Measurements from ENCODE around the gene RPL13. TPM values are rescaled to one million over a fixed set of nuclear protein-coding genes. Genes with fewer than 3 reads are reported as not detected.

Gene RPL13
- total and polyA plus RNA-seq, 2 donors (not counting 1 experiment from before 2014, with no cell fraction given): 1,442 to 3,823 TPM

- no peak for DNase-seq (ENCODE audit: low read depth in 2 of 2)
- Histone ChIP-seq H3K4me1 (ENCODE audit: control insufficient read depth, extremely low read depth, insufficient read depth, low read length) (no peaks in the 10 kb centered on the region), H3K27me3 (ENCODE audit: control insufficient read depth, insufficient read depth, low read length) (no peaks in the 10 kb centered on the region), H3K36me3 (ENCODE audit: control insufficient read depth, insufficient read depth, low read length) (peaks cover 28% of the 10 kb centered on the region), H2AFZ (ENCODE audit: low read length) (no peak overlapping the region), H3K9me3 (ENCODE audit: control insufficient read depth, insufficient read depth, low read depth, low read length) (no peaks in the 10 kb centered on the region), H3K79me2 (ENCODE audit: control insufficient read depth, insufficient read depth, low read length) (peaks cover 4% of the 10 kb centered on the region), H3K9ac (ENCODE audit: insufficient read depth, low read length) (no peak overlapping the region), H3K4me3 (replicated peaks in 1 of 4; ENCODE audit: control extremely low read depth in 1 of 4, insufficient read depth in 1 of 4, low read depth in 3 of 4, low read length in 4 of 4) (no peak overlapping the region), H4K20me1 (ENCODE audit: control insufficient read depth, extremely low read depth, insufficient read depth, low read length) (no peaks in the 10 kb centered on the region), H3K27ac (ENCODE audit: insufficient read depth, low read length) (no peak overlapping the region), H3K4me2 (ENCODE audit: extremely low read depth, insufficient read depth, low read length) (no peak overlapping the region)
- TF ChIP-seq CTCF (conservative IDR thresholded peaks at IDR 0.05 in 1 of 2, IDR thresholded peaks at IDR 0.05 in 1 of 2; ENCODE audit: low read depth in 1 of 2, low read length in 2 of 2) (no peak), EZH2 (IDR thresholded peaks at IDR 0.05; ENCODE audit: low read length, missing control alignments) (no peak)
Observed at GRCh38 chr16:89538286-89538685, 22.2 kb upstream of the RPL13 start.

- Histone ChIP-seq H3K4me3 (replicated peaks in 1 of 4; ENCODE audit: control extremely low read depth in 1 of 4, insufficient read depth in 1 of 4, low read depth in 3 of 4, low read length in 4 of 4) (no peak overlapping the region), H3K79me2 (ENCODE audit: control insufficient read depth, insufficient read depth, low read length) (peaks cover under 1% of the 10 kb centered on the region), H2AFZ (ENCODE audit: low read length) (no peak overlapping the region), H3K9me3 (ENCODE audit: control insufficient read depth, insufficient read depth, low read depth, low read length) (no peaks in the 10 kb centered on the region), H3K27ac (ENCODE audit: insufficient read depth, low read length) (no peak overlapping the region), H3K9ac (ENCODE audit: insufficient read depth, low read length) (no peak overlapping the region), H3K27me3 (ENCODE audit: control insufficient read depth, insufficient read depth, low read length) (no peaks in the 10 kb centered on the region), H3K4me1 (ENCODE audit: control insufficient read depth, extremely low read depth, insufficient read depth, low read length) (no peaks in the 10 kb centered on the region), H3K36me3 (ENCODE audit: control insufficient read depth, insufficient read depth, low read length) (peaks cover 21% of the 10 kb centered on the region), H3K4me2 (ENCODE audit: extremely low read depth, insufficient read depth, low read length) (no peak overlapping the region), H4K20me1 (ENCODE audit: control insufficient read depth, extremely low read depth, insufficient read depth, low read length) (no peaks in the 10 kb centered on the region)
- no peak for TF ChIP-seq EZH2 (IDR thresholded peaks at IDR 0.05; ENCODE audit: low read length, missing control alignments)
- no peak for TF ChIP-seq CTCF (conservative IDR thresholded peaks at IDR 0.05 in 1 of 2, IDR thresholded peaks at IDR 0.05 in 1 of 2; ENCODE audit: low read depth in 1 of 2, low read length in 2 of 2)
- no peak for DNase-seq (ENCODE audit: low read depth in 2 of 2)
Observed at GRCh38 chr16:89540557-89540956, 19.9 kb upstream of the RPL13 start.

- Histone ChIP-seq H3K9me3 (ENCODE audit: control insufficient read depth, insufficient read depth, low read depth, low read length) (no peaks in the 10 kb centered on the region), H3K27ac (ENCODE audit: insufficient read depth, low read length) (no peak overlapping the region), H3K79me2 (ENCODE audit: control insufficient read depth, insufficient read depth, low read length) (no peaks in the 10 kb centered on the region), H3K4me2 (ENCODE audit: extremely low read depth, insufficient read depth, low read length) (no peak overlapping the region), H2AFZ (ENCODE audit: low read length) (no peak overlapping the region), H3K9ac (ENCODE audit: insufficient read depth, low read length) (no peak overlapping the region), H3K27me3 (ENCODE audit: control insufficient read depth, insufficient read depth, low read length) (no peaks in the 10 kb centered on the region), H4K20me1 (ENCODE audit: control insufficient read depth, extremely low read depth, insufficient read depth, low read length) (no peaks in the 10 kb centered on the region), H3K36me3 (ENCODE audit: control insufficient read depth, insufficient read depth, low read length) (peaks cover 21% of the 10 kb centered on the region), H3K4me1 (ENCODE audit: control insufficient read depth, extremely low read depth, insufficient read depth, low read length) (no peaks in the 10 kb centered on the region), H3K4me3 (replicated peaks in 1 of 4; ENCODE audit: control extremely low read depth in 1 of 4, insufficient read depth in 1 of 4, low read depth in 3 of 4, low read length in 4 of 4) (no peak overlapping the region)
- TF ChIP-seq CTCF (conservative IDR thresholded peaks at IDR 0.05 in 1 of 2, IDR thresholded peaks at IDR 0.05 in 1 of 2; ENCODE audit: low read depth in 1 of 2, low read length in 2 of 2) (no peak), EZH2 (IDR thresholded peaks at IDR 0.05; ENCODE audit: low read length, missing control alignments) (no peak)
- DNase-seq (ENCODE audit: low read depth in 2 of 2): no peak
Observed at GRCh38 chr16:89541792-89542191, 18.7 kb upstream of the RPL13 start.

All from fibroblast of lung (primary cell).